A549 (cell line): ENCODE measurements around the gene HNRNPA0. TPM values are rescaled to one million over a fixed set of nuclear protein-coding genes. Genes with fewer than 3 reads are reported as not detected.

ENCODE experiments used
- ATAC-seq, 2 experiments: fragments of 200-7000 bp in 1 of 2; fragments of >200 bp in 1 of 2; cut with Nextera tagmentation in 1 of 2; cut with Tn5 transposase in 1 of 2; 3 replicates each; pipeline versions ENCODE4 v1.8.0 to v1.9.1; 2018 to 2020; ENCODE audit warnings: mild to moderate bottlenecking in 1 of 2, moderate library complexity in 1 of 2
- CTCF ChIA-PET: fragments of 300-600 bp; sonication (Branson Sonifier 250); formaldehyde crosslinking; extraction: SDS; loops from one replicate; lab custom pipeline; 2021; ENCODE audit warnings: antibody characterized with exemption, inconsistent platforms; lab: Yijun Ruan, JAX
- POLR2A ChIA-PET: fragments of 350-600 bp; formaldehyde crosslinking; extraction: SDS; loops from one replicate; lab custom pipeline; 2021; ENCODE audit warnings: antibody characterized with exemption, inconsistent platforms; lab: Yijun Ruan, JAX
- DNase-seq, 2 experiments: peaks; one replicate each; pipeline versions ENCODE4 v3.0.0 to v3.0.0-alpha.2; 2011 to 2016; ENCODE audit warnings: low read depth in 1 of 2, low spot score in 1 of 2
- FAIRE-seq: peaks from 2 replicates; lab custom pipeline; 2011; peaks lifted over from hg19 to GRCh38; lab: Jason Lieb, UNC
- H3K27ac ChIP-seq, 2 experiments: fragments of >200 bp; sonication (Bioruptor Twin); formaldehyde crosslinking; 3 replicates each; pipeline ENCODE4 v1.5.1; 2016 to 2017
- H3K4me1 ChIP-seq: fragments of >200 bp; sonication (Bioruptor Twin); formaldehyde crosslinking; 3 replicates; pipeline ENCODE4 v1.6.1; 2016
- H3K4me2 ChIP-seq: fragments of >200 bp; sonication (Bioruptor Twin); formaldehyde crosslinking; 3 replicates; pipeline ENCODE4 v1.6.1; 2016
- H3K4me3 ChIP-seq: fragments of >200 bp; sonication (Bioruptor Twin); formaldehyde crosslinking; 3 replicates; pipeline ENCODE4 v1.5.1; 2016
- H3K9me3 ChIP-seq: fragments of >200 bp; sonication (Bioruptor Twin); formaldehyde crosslinking; 3 replicates; pipeline ENCODE4 v1.6.1; 2016
- ATOH8 ChIP-seq: fragments of 250-450 bp; sonication (Bioruptor Pico); IDR thresholded peaks from 2 replicates; pipeline ENCODE4 v1.5.0; 2020; ENCODE audit warnings: low read depth, mild to moderate bottlenecking, moderate library complexity
- CEBPB ChIP-seq, 2 experiments: fragments of >200 bp in 1 of 2; sonication (Bioruptor Twin) in 1 of 2; formaldehyde crosslinking in 1 of 2; IDR thresholded peaks; 2 replicates each; pipeline ENCODE4 v1.6.1; 2012 to 2016
- CHD2 ChIP-seq: fragments of 150-350 bp; IDR thresholded peaks from 2 replicates; pipeline ENCODE4 v1.6.1; 2014; ENCODE audit warnings: low read length; ENCODE audit not compliant: partially characterized antibody
- CTCF ChIP-seq: fragments of >200 bp; sonication (Bioruptor Twin); formaldehyde crosslinking; IDR thresholded peaks from 3 replicates; pipeline ENCODE4 v1.5.1; 2016
- EHMT2 ChIP-seq: fragments of 200-600 bp; sonication (generic); IDR thresholded peaks from 2 replicates; pipeline ENCODE4 v1.6.1; 2016; ENCODE audit warnings: antibody characterized with exemption, low read depth, mild to moderate bottlenecking, moderate library complexity
- ELK1 ChIP-seq: fragments of 150-350 bp; IDR thresholded peaks from 2 replicates; pipeline ENCODE4 v1.6.1; 2014; ENCODE audit warnings: low read depth, mild to moderate bottlenecking, low read length
- FOSL2 ChIP-seq, 2 experiments: fragments of 450-650 bp in 1 of 2; fragments of >200 bp in 1 of 2; sonication (Bioruptor Twin) in 1 of 2; formaldehyde crosslinking; IDR thresholded peaks; 2 replicates each; pipeline versions ENCODE4 v1.5.0 to v1.6.1; 2016 to 2020; ENCODE audit warnings: mild to moderate bottlenecking in 1 of 2, moderate library complexity in 1 of 2
- GATA3 ChIP-seq: IDR thresholded peaks from 2 replicates; pipeline ENCODE4 v1.6.1; 2012; ENCODE audit warnings: borderline replicate concordance
- HES2 ChIP-seq: fragments of >200 bp; sonication (Bioruptor Twin); formaldehyde crosslinking; IDR thresholded peaks from 2 replicates; pipeline ENCODE4 v1.6.1; 2016
- HMGXB4 ChIP-seq: fragments of 250-450 bp; sonication (Bioruptor Pico); IDR thresholded peaks from 2 replicates; pipeline ENCODE4 v1.5.0; 2021; ENCODE audit warnings: mild to moderate bottlenecking, moderate library complexity, borderline replicate concordance
- HOXA7 ChIP-seq: fragments of 250-450 bp; sonication (Bioruptor Pico); IDR thresholded peaks from 2 replicates; pipeline ENCODE4 v1.5.0; 2020; ENCODE audit warnings: mild to moderate bottlenecking, moderate library complexity
- HOXB13 ChIP-seq: fragments of 250-450 bp; sonication (Bioruptor Pico); IDR thresholded peaks from 2 replicates; pipeline ENCODE4 v1.5.0; 2020; ENCODE audit warnings: low read depth, mild to moderate bottlenecking, moderate library complexity
- HOXB5 ChIP-seq: fragments of 250-450 bp; sonication (Bioruptor Pico); IDR thresholded peaks from 2 replicates; pipeline ENCODE4 v1.5.0; 2020; ENCODE audit warnings: mild to moderate bottlenecking, moderate library complexity
- JUN ChIP-seq, 2 experiments: fragments of >200 bp; sonication (Bioruptor Twin); formaldehyde crosslinking; IDR thresholded peaks; 2 replicates in 1 of 2; 3 replicates in 1 of 2; pipeline ENCODE4 v1.6.1; 2016 to 2017
- JUNB ChIP-seq: fragments of >200 bp; sonication (Bioruptor Twin); formaldehyde crosslinking; IDR thresholded peaks from 2 replicates; pipeline ENCODE4 v1.6.1; 2016
- KDM1A ChIP-seq: fragments of 200-600 bp; sonication (generic); IDR thresholded peaks from 2 replicates; pipeline ENCODE4 v1.6.1; 2016; ENCODE audit warnings: low read depth, mild to moderate bottlenecking
- MAFK ChIP-seq: fragments of 450-650 bp; IDR thresholded peaks from 2 replicates; pipeline ENCODE4 v1.6.1; 2014; ENCODE audit not compliant: partially characterized antibody
- MAX ChIP-seq: IDR thresholded peaks from 2 replicates; pipeline ENCODE4 v1.6.1; 2012
- MAZ ChIP-seq: fragments of 150-350 bp; IDR thresholded peaks from 2 replicates; pipeline ENCODE4 v1.6.1; 2014; ENCODE audit warnings: antibody characterized with exemption, low read depth, low read length, borderline replicate concordance
- NPAS2 ChIP-seq: fragments of 250-450 bp; sonication (Bioruptor Pico); IDR thresholded peaks from 2 replicates; pipeline ENCODE4 v1.8.0; 2022; ENCODE audit warnings: mild to moderate bottlenecking, moderate library complexity, borderline replicate concordance
- NR3C1 ChIP-seq: fragments of >200 bp; sonication (Bioruptor Twin); formaldehyde crosslinking; IDR thresholded peaks from 3 replicates; pipeline ENCODE4 v1.6.1; 2017
- POLR2A ChIP-seq: IDR thresholded peaks from 2 replicates; pipeline ENCODE4 v1.6.1; 2012; ENCODE audit warnings: mild to moderate bottlenecking, low read length
- RAD21 ChIP-seq, 2 experiments: fragments of >200 bp in 1 of 2; sonication (Bioruptor Twin) in 1 of 2; formaldehyde crosslinking in 1 of 2; IDR thresholded peaks in 1 of 2; conservative IDR thresholded peaks in 1 of 2; 2 replicates in 1 of 2; 3 replicates in 1 of 2; pipeline ENCODE4 v1.6.1; 2012 to 2018; ENCODE audit warnings: inconsistent platforms in 1 of 2
- RCOR1 ChIP-seq: fragments of 150-350 bp; IDR thresholded peaks from 2 replicates; pipeline ENCODE4 v1.6.1; 2014; ENCODE audit warnings: antibody characterized with exemption, low read length, low read depth
- SMC3 ChIP-seq: fragments of >200 bp; sonication (Bioruptor Twin); formaldehyde crosslinking; IDR thresholded peaks from 3 replicates; pipeline ENCODE4 v1.6.1; 2018; ENCODE audit warnings: inconsistent platforms
- SREBF2 ChIP-seq: fragments of 450-650 bp; IDR thresholded peaks from 2 replicates; pipeline ENCODE4 v1.6.1; 2014; ENCODE audit warnings: mild to moderate bottlenecking, moderate library complexity
- TFCP2L1 ChIP-seq: fragments of 250-450 bp; sonication (Bioruptor Pico); IDR thresholded peaks from 2 replicates; pipeline ENCODE4 v1.5.0; 2021; ENCODE audit warnings: mild to moderate bottlenecking
- TP53 ChIP-seq: fragments of 250-450 bp; sonication (Bioruptor Pico); IDR thresholded peaks from 2 replicates; pipeline ENCODE4 v1.5.0; 2021; ENCODE audit warnings: mild to moderate bottlenecking, moderate library complexity
- USF2 ChIP-seq: fragments of 450-650 bp; IDR thresholded peaks from 2 replicates; pipeline ENCODE4 v1.6.1; 2014; ENCODE audit warnings: antibody characterized with exemption
- ZSCAN20 ChIP-seq: fragments of 250-450 bp; sonication (Bioruptor Pico); IDR thresholded peaks from 2 replicates; pipeline ENCODE4 v1.8.0; 2022; ENCODE audit warnings: mild to moderate bottlenecking, moderate library complexity
- WGBS: methylation state at CpG from one replicate; pipeline ENCODE4 v1.1.6; 2017; ENCODE audit errors: missing lambda C conversion rate; 5-methylcytosine and 5-hydroxymethylcytosine counted together
- polyA plus RNA-seq, 4 experiments: library from polyadenylated mRNA; depleted of rRNA in 3 of 4; stranded (reverse); fragments of >200 nt; fragmentation: RNase III in 1 of 4; extraction: RNeasy Plus Mini Kit Qiagen cat#74134 plus additional on column Dnase treatment in 1 of 4; gene quantifications; 2 replicates in 3 of 4; 3 replicates in 1 of 4; pipeline ENCODE4 v1.2.3, GENCODE V29; 2011 to 2017

The HNRNPA0 gene
- polyA plus RNA-seq, 2 of the 4 experiments (the other 2 are of a cell fraction): 17.0 to 49.4 TPM

GRCh38 chr5:137751869-137752491, 2.2 kb downstream of the HNRNPA0 start:
- WGBS: 4% methylated on average over 7 of the region's 7 CpGs
- peak; percentile 48 to 78 for DNase-seq
- Histone ChIP-seq H3K27ac (peak overlapping the region; percentile 92 to 97), H3K4me1 (peaks cover 24% of the 10 kb centered on the region), H3K9me3 (no peaks in the 10 kb centered on the region), H3K4me3 (peak overlapping the region; percentile 78), H3K4me2 (peak overlapping the region; percentile 89)
- TF ChIP-seq ATOH8 (CRISPR knock-in tag) (no peak), HES2 (0 out of 2 replicates have a peak, but pooled peaks have one; percentile 7), GATA3 (no peak), MAX (peak; percentile 47; the same call in 1 of the 2 replicates), JUN (IDR thresholded peaks at IDR 0.05) (0 out of 5 replicates have a peak, but pooled peaks of 1 of the 2 experiments have one; percentile 34), HMGXB4 (no peak), KDM1A (no peak), USF2 (no peak), POLR2A (no peak), HOXA7 (0 out of 2 replicates have a peak, but pooled peaks have one; percentile 34), NR3C1 (no peak), SMC3 (peak; percentile 52), TFCP2L1 (no peak), RAD21 (conservative IDR thresholded peaks at IDR 0.05 in 1 of 2, IDR thresholded peaks at IDR 0.05 in 1 of 2) (peak; percentile 40 to 56; a peak in 4 of 5 replicates), CTCF (peak; percentile 83), CEBPB (IDR thresholded peaks at IDR 0.05) (peak; percentile 56; a peak in 2 of 4 replicates), JUNB (no peak), MAFK (no peak)
- no peak for ATAC-seq
- ChIA-PET CTCF (interaction anchor here (0.6 to 2.0 kb wide), 16 partner anchors 8 to 1992 kb away, joined by 3 to 8 read pairs (median 4); no protein-coding TSS in a partner anchor), POLR2A (interaction anchor here (0.7 to 1.2 kb wide), 3 partner anchors 9 to 91 kb away, joined by 3 read pairs; no protein-coding TSS in a partner anchor)
- FAIRE-seq: peak; percentile 46

GRCh38 chr5:137750436-137750835, 3.7 kb downstream of the HNRNPA0 start:
- no peak for FAIRE-seq
- POLR2A ChIA-PET: no interaction called here
- WGBS: 96% methylated on average over 1 of the region's 1 CpG
- TF ChIP-seq MAZ (no peak), TP53 (CRISPR knock-in tag) (no peak), KDM1A (no peak), JUNB (no peak), HOXB13 (no peak), ZSCAN20 (CRISPR knock-in tag) (no peak), ELK1 (no peak), SREBF2 (no peak), CHD2 (no peak), HES2 (no peak), FOSL2 (IDR thresholded peaks at IDR 0.05) (no peak), FOSL2 (CRISPR knock-in tag; IDR thresholded peaks at IDR 0.05) (no peak), MAX (no peak), RCOR1 (no peak), HOXB5 (no peak), HOXA7 (no peak), EHMT2 (no peak), NPAS2 (CRISPR knock-in tag) (no peak)
- TF ChIP-seq, all 56 proteins: peak for 0
- H3K4me3 ChIP-seq: no peak overlapping the region
- no peak for ATAC-seq
- H3K27ac ChIP-seq: no peak overlapping the region
- no peaks in the 10 kb centered on the region for H3K9me3 ChIP-seq
- CTCF ChIA-PET: interaction anchor here (1.4 to 2.0 kb wide), 4 partner anchors 69 to 319 kb away, joined by 3 to 8 read pairs (median 6); no protein-coding TSS in a partner anchor
- H3K4me2 ChIP-seq: peak overlapping the region; percentile 89
- no peak for DNase-seq
- peaks cover 24% of the 10 kb centered on the region for H3K4me1 ChIP-seq
